T-helper 1 cell (primary cell): Measurements from ENCODE around the gene TSC1.

Experiments used
- DNase-seq, 5 donors: peaks; one replicate each; pipeline ENCODE4 v3.0.0-alpha.2; 2012 to 2020

Gene TSC1

GRCh38 chr9:132857616-132858342, 86.6 kb downstream of the TSC1 start:
- no peak for DNase-seq

GRCh38 chr9:132857031-132857430, 87.4 kb downstream of the TSC1 start:
- DNase-seq: no peak

- no peak for DNase-seq
Observed at GRCh38 chr9:132855904-132856303, 88.5 kb downstream of the TSC1 start.

GRCh38 chr9:132854832-132855231, 89.6 kb downstream of the TSC1 start:
- DNase-seq: no peak

GRCh38 chr9:132853482-132853881, 90.9 kb downstream of the TSC1 start:
- no peak for DNase-seq

GRCh38 chr9:132849185-132849706, 95.2 kb downstream of the TSC1 start:
- peak in 1 of 5 donors; percentile 21 for DNase-seq

- no peak for DNase-seq
Observed at GRCh38 chr9:132846918-132847515, 97.4 kb downstream of the TSC1 start.

GRCh38 chr9:132846109-132846917, 98.1 kb downstream of the TSC1 start:
- no peak for DNase-seq

- no peak for DNase-seq
Observed at GRCh38 chr9:132842124-132843044, 102.0 kb downstream of the TSC1 start.
